HepG2 (cell line): ENCODE results near the gene SLC16A13. TPM values are rescaled to one million over a fixed set of nuclear protein-coding genes. Genes with fewer than 3 reads are reported as not detected.

ENCODE experiments used
- JUND ChIP-seq: sonication (generic); formaldehyde crosslinking; IDR thresholded peaks from 2 replicates; pipeline ENCODE4 v1.8.0; 2022; ENCODE audit warnings: mild to moderate bottlenecking, missing genetic modification reagents
- KAT8 ChIP-seq: IDR thresholded peaks from 2 replicates; pipeline ENCODE4 v1.6.1; 2016; ENCODE audit warnings: missing genetic modification reagents, missing compliant biosample characterization
- NONO ChIP-seq, 2 experiments: fragments of 450-650 bp in 1 of 2; sonication (generic) in 1 of 2; formaldehyde crosslinking in 1 of 2; IDR thresholded peaks in 1 of 2; conservative IDR thresholded peaks in 1 of 2; 2 replicates each; pipeline versions ENCODE4 v1.6.1 to v1.8.0; 2017 to 2022; ENCODE audit warnings: mild to moderate bottlenecking in 1 of 2, missing genetic modification reagents in 1 of 2, moderate library complexity in 1 of 2
- PHF21A ChIP-seq: sonication (generic); formaldehyde crosslinking; IDR thresholded peaks from 2 replicates; pipeline ENCODE4 v1.5.0; 2020; ENCODE audit warnings: mild to moderate bottlenecking, missing genetic modification reagents
- TBX2 ChIP-seq: sonication (generic); formaldehyde crosslinking; IDR thresholded peaks from 2 replicates; pipeline ENCODE4 v1.5.0; 2020; ENCODE audit warnings: missing genetic modification reagents, mild to moderate bottlenecking, borderline replicate concordance
- TSC22D2 ChIP-seq: sonication (generic); formaldehyde crosslinking; IDR thresholded peaks from 2 replicates; pipeline ENCODE4 v1.5.1; 2020; ENCODE audit warnings: missing genetic modification reagents, mild to moderate bottlenecking, borderline replicate concordance
- ZBTB38 ChIP-seq: sonication (generic); formaldehyde crosslinking; IDR thresholded peaks from 2 replicates; pipeline ENCODE4 v1.5.1; 2020; ENCODE audit warnings: mild to moderate bottlenecking, missing genetic modification reagents
- ZMYM4 ChIP-seq: sonication (generic); formaldehyde crosslinking; IDR thresholded peaks from 2 replicates; pipeline ENCODE4 v1.8.1; 2023; ENCODE audit warnings: mild to moderate bottlenecking, missing genetic modification reagents
- ZNF564 ChIP-seq: sonication (generic); formaldehyde crosslinking; IDR thresholded peaks from 2 replicates; pipeline ENCODE4 v1.8.1; 2023; ENCODE audit warnings: mild to moderate bottlenecking, missing genetic modification reagents
- polyA plus RNA-seq, 8 experiments: library from polyadenylated mRNA; depleted of rRNA in 3 of 8; stranded (reverse) in 7 of 8; unstranded in 1 of 8; fragments of >200 nt; fragmentation: Illumina TruSeq in 4 of 8; extraction: Trizol in 4 of 8; gene quantifications; 2 replicates each; pipeline versions ENCODE4 v1.2.1 to v1.2.3, GENCODE V29; 2011 to 2016; ENCODE audit warnings: low read depth in 4 of 8, missing spikeins in 1 of 8, mixed read lengths in 1 of 8; ENCODE audit not compliant: insufficient read depth in 1 of 8
- total RNA-seq, 5 experiments: library from RNA; depleted of rRNA; stranded (reverse); fragments of >200 nt; fragmentation: Illumina TruSeq; extraction: Trizol; gene quantifications; 2 replicates each; pipeline ENCODE4 v1.2.3, GENCODE V29; 2016; ENCODE audit warnings: low read depth in 1 of 5
- TF ChIP-seq, protein P1 (sequence below): sonication (generic); formaldehyde crosslinking; IDR thresholded peaks from 2 replicates; pipeline ENCODE4 v1.5.1; 2020; ENCODE audit warnings: mild to moderate bottlenecking, moderate library complexity, missing genetic modification reagents
- TF ChIP-seq, protein P2 (sequence below), 2 experiments: sonication (generic) in 1 of 2; formaldehyde crosslinking in 1 of 2; IDR thresholded peaks; 2 replicates each; pipeline versions ENCODE4 v1.4.0 to v1.6.1; 2018 to 2020; ENCODE audit warnings: missing genetic modification reagents in 2 of 2, borderline replicate concordance in 1 of 2, low read depth in 1 of 2, mild to moderate bottlenecking in 1 of 2, missing biosample characterization in 1 of 2
- TF ChIP-seq, protein P3 (sequence below): sonication (generic); formaldehyde crosslinking; IDR thresholded peaks from 2 replicates; pipeline ENCODE4 v1.4.0; 2020; ENCODE audit warnings: mild to moderate bottlenecking, missing genetic modification reagents

Gene SLC16A13
- total and polyA plus RNA-seq, 2 of the 13 experiments (the other 11 are each of a cell fraction or from before 2014, with no cell fraction given) = 2.2 to 3.0 TPM

DNA sequence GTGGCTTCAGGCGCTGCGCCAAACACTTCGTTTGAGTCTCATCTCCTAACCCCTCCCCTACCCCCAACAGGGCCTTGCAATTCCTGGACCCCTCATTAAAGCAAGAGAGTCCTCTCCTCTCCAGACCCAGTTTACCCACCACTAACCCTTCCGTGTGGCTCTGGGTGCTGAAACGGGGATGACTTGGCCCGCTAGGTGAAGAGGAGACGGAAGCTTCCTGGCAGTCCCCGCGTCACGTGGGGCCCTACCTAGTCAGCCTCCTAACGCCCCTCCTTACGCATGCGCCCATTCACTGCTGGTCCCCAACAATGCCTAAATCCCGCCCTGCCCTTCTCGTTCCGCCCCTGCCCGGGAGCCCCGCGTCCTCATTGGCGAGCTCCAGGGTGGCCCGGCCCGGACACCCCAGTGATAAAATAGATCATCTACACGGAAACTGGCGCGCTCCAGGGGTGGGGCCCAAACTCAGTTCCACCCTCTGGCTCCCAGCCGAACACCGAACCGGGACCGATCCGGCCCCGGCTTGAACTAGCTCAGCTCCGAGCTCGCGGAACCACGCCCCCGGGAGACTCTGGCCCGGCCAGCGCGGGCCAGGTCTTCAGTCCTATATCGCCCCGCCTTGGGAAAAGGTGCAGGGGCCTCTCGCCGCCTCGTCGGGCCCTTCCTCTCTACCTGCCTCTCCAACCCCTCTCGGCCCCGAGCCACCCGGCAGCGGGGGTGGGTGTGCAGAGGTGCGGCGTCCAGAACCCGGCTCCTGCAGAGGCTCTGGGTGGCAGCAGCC, at the start of gene SLC16A13 (continued):
- no peak for TF ChIP-seq NONO (IDR thresholded peaks at IDR 0.05)
- TF ChIP-seq NONO (CRISPR knock-in tag; conservative IDR thresholded peaks at IDR 0.05) = peak; percentile 50; the same call in 1 of the 2 replicates
- TF ChIP-seq, protein P1, sequence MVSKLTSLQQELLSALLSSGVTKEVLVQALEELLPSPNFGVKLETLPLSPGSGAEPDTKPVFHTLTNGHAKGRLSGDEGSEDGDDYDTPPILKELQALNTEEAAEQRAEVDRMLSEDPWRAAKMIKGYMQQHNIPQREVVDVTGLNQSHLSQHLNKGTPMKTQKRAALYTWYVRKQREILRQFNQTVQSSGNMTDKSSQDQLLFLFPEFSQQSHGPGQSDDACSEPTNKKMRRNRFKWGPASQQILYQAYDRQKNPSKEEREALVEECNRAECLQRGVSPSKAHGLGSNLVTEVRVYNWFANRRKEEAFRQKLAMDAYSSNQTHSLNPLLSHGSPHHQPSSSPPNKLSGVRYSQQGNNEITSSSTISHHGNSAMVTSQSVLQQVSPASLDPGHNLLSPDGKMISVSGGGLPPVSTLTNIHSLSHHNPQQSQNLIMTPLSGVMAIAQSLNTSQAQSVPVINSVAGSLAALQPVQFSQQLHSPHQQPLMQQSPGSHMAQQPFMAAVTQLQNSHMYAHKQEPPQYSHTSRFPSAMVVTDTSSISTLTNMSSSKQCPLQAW (CRISPR knock-in tag) = peak; percentile 62; the same call in 1 of the 2 replicates
- peak; percentile 67 for TF ChIP-seq ZBTB38 (CRISPR knock-in tag)
- peak; percentile 75; the same call in 1 of the 2 replicates for TF ChIP-seq TSC22D2 (CRISPR knock-in tag)
- TF ChIP-seq JUND (CRISPR knock-in tag) = no peak
- TF ChIP-seq, protein P2, sequence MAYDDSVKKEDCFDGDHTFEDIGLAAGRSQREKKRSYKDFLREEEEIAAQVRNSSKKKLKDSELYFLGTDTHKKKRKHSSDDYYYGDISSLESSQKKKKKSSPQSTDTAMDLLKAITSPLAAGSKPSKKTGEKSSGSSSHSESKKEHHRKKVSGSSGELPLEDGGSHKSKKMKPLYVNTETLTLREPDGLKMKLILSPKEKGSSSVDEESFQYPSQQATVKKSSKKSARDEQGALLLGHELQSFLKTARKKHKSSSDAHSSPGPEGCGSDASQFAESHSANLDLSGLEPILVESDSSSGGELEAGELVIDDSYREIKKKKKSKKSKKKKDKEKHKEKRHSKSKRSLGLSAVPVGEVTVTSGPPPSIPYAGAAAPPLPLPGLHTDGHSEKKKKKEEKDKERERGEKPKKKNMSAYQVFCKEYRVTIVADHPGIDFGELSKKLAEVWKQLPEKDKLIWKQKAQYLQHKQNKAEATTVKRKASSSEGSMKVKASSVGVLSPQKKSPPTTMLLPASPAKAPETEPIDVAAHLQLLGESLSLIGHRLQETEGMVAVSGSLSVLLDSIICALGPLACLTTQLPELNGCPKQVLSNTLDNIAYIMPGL (CRISPR knock-in tag; IDR thresholded peaks at IDR 0.05; ENCODE audit: borderline replicate concordance in 1 of 2, low read depth in 1 of 2) = peak; percentile 13 to 52; a peak in 2 of 4 replicates
- TF ChIP-seq, protein P3, sequence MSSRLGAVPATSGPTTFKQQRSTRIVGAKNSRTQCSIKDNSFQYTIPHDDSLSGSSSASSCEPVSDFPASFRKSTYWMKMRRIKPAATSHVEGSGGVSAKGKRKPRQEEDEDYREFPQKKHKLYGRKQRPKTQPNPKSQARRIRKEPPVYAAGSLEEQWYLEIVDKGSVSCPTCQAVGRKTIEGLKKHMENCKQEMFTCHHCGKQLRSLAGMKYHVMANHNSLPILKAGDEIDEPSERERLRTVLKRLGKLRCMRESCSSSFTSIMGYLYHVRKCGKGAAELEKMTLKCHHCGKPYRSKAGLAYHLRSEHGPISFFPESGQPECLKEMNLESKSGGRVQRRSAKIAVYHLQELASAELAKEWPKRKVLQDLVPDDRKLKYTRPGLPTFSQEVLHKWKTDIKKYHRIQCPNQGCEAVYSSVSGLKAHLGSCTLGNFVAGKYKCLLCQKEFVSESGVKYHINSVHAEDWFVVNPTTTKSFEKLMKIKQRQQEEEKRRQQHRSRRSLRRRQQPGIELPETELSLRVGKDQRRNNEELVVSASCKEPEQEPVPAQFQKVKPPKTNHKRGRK (CRISPR knock-in tag) = no peak
- TF ChIP-seq PHF21A (CRISPR knock-in tag) = peak; percentile 86; the same call in 1 of the 2 replicates
- peak; percentile 66; the same call in 1 of the 2 replicates for TF ChIP-seq TBX2
- TF ChIP-seq ZNF564 = 0 out of 2 replicates have a peak, but pooled peaks have one; percentile 44
- peak; percentile 81; the same call in 1 of the 2 replicates for TF ChIP-seq KAT8 (CRISPR knock-in tag)
- peak; percentile 20; the same call in 1 of the 2 replicates for TF ChIP-seq ZMYM4 (CRISPR knock-in tag)
- TF ChIP-seq, all 625 proteins: peak for 202
